Activated CD4-positive, CD25-positive, alpha-beta regulatory T cell treated with anti-CD3 and anti-CD28 coated beads, Interleukin-2, amount 50 U/mL, for 24 hours (primary cell): ENCODE data around the gene SRGAP1.
"Not testable (repeated sequence)": the region's sequence is repeated elsewhere in the genome, so short reads cannot be mapped to it uniquely, and the experiment has no call there.

ENCODE experiments used
- ATAC-seq, 2 donors: fragments of 150-1000 bp; cut with Tn5 transposase; one replicate each; pipeline ENCODE4 v1.10.0; 2021; ENCODE audit warnings: mild to moderate bottlenecking in 1 of 2, moderate library complexity in 1 of 2

The SRGAP1 gene

GRCh38 chr12:64181430-64182291 is 337.2 kb downstream of the SRGAP1 start:
- no peak for ATAC-seq

GRCh38 chr12:64184216-64184615 is 339.7 kb downstream of the SRGAP1 start:
- ATAC-seq, result no peak

- ATAC-seq, result peak; percentile 93 to 99
Measured at GRCh38 chr12:64186789-64187188, 342.3 kb downstream of the SRGAP1 start.

- ATAC-seq, result no peak
Measured at GRCh38 chr12:64187370-64187769, 342.9 kb downstream of the SRGAP1 start.

- ATAC-seq, result no peak
Measured at GRCh38 chr12:64187794-64188193, 343.3 kb downstream of the SRGAP1 start.

GRCh38 chr12:64189530-64189929 is 345.0 kb downstream of the SRGAP1 start:
- no peak for ATAC-seq

GRCh38 chr12:64190140-64190539 is 345.6 kb downstream of the SRGAP1 start:
- no peak for ATAC-seq

GRCh38 chr12:64192644-64193444 is 348.3 kb downstream of the SRGAP1 start:
- peak; percentile 81 to 90 for ATAC-seq

- no peak for ATAC-seq
Measured at GRCh38 chr12:64193931-64194330, 349.4 kb downstream of the SRGAP1 start.

GRCh38 chr12:64194333-64195149 is 350.0 kb downstream of the SRGAP1 start:
- ATAC-seq, result no peak

GRCh38 chr12:64195841-64196240 is 351.3 kb downstream of the SRGAP1 start:
- ATAC-seq, result not testable (repeated sequence)

- peak in 1 of 2 donors; percentile 30 for ATAC-seq
Measured at GRCh38 chr12:64203036-64203435, 358.5 kb downstream of the SRGAP1 start.

- ATAC-seq, result no peak
Measured at GRCh38 chr12:64203775-64204174, 359.3 kb downstream of the SRGAP1 start.

- no peak for ATAC-seq
Measured at GRCh38 chr12:64205542-64205941, 361.0 kb downstream of the SRGAP1 start.

- no peak for ATAC-seq
Measured at GRCh38 chr12:64207453-64207852, 363.0 kb downstream of the SRGAP1 start.
